HEK293 (cell line): ENCODE data around the gene RBFOX1.

Source experiments
- CTCF ChIA-PET: fragments of 350-600 bp; formaldehyde crosslinking; extraction: SDS; loops from one replicate; lab custom pipeline; 2021; ENCODE audit warnings: antibody characterized with exemption; lab: Yijun Ruan, JAX
- POLR2A ChIA-PET: fragments of 300-600 bp; formaldehyde crosslinking; extraction: SDS; loops from one replicate; lab custom pipeline; 2020; ENCODE audit warnings: antibody characterized with exemption, inconsistent platforms; lab: Yijun Ruan, JAX
- H3K27ac ChIP-seq: fragments of 200-500 bp; sonication (Bioruptor generic); 2 replicates; pipeline ENCODE4 v1.5.1; 2014; ENCODE audit warnings: low read depth, low read length, control low read depth, inconsistent platforms; ENCODE audit errors: extremely low read depth
- H3K36me3 ChIP-seq, 2 experiments: fragments of 200-500 bp in 1 of 2; sonication (Bioruptor generic) in 1 of 2; 1 replicate in 1 of 2; 2 replicates in 1 of 2; pipeline ENCODE4 v1.5.1; 2014 to 2017; ENCODE audit warnings: inconsistent platforms in 2 of 2, low read length in 2 of 2; ENCODE audit not compliant: control insufficient read depth in 2 of 2, insufficient read depth in 1 of 2
- H3K4me1 ChIP-seq: fragments of 200-500 bp; sonication (Bioruptor generic); 2 replicates; pipeline ENCODE4 v1.5.1; 2014; ENCODE audit warnings: mild to moderate bottlenecking, low read length, inconsistent platforms; ENCODE audit not compliant: control insufficient read depth, insufficient read depth
- H3K4me3 ChIP-seq: 2 replicates; pipeline ENCODE4 v1.5.1; 2011; ENCODE audit warnings: low read depth, mild to moderate bottlenecking, control low read depth, low read length, moderate library complexity
- H3K9me3 ChIP-seq: fragments of 200-500 bp; sonication (Bioruptor generic); 2 replicates; pipeline ENCODE4 v1.5.1; 2014; ENCODE audit warnings: low read depth, low read length, inconsistent platforms; ENCODE audit not compliant: control insufficient read depth, insufficient read depth
- GLI4 ChIP-seq: fragments of 450-650 bp; formaldehyde crosslinking; IDR thresholded peaks from 2 replicates; pipeline ENCODE4 v1.5.1; 2016; ENCODE audit warnings: missing biosample characterization, missing genetic modification characterization
- HOXD13 ChIP-seq: sonication (generic); formaldehyde crosslinking; IDR thresholded peaks from 2 replicates; pipeline ENCODE4 v1.8.0; 2022; ENCODE audit warnings: missing genetic modification reagents, borderline replicate concordance
- IKZF3 ChIP-seq: fragments of 450-650 bp; IDR thresholded peaks from 2 replicates; pipeline ENCODE4 v1.5.0; 2018; ENCODE audit warnings: missing biosample characterization, mild to moderate bottlenecking, missing genetic modification characterization, moderate library complexity
- MZF1 ChIP-seq: fragments of 450-650 bp; formaldehyde crosslinking; IDR thresholded peaks from 2 replicates; pipeline ENCODE4 v1.5.1; 2017; ENCODE audit warnings: missing biosample characterization, missing genetic modification characterization, borderline replicate concordance
- PRDM1 ChIP-seq: fragments of 450-650 bp; formaldehyde crosslinking; IDR thresholded peaks from 2 replicates; pipeline ENCODE4; 2016; ENCODE audit warnings: missing biosample characterization, missing genetic modification characterization
- SP3 ChIP-seq: fragments of 450-650 bp; formaldehyde crosslinking; IDR thresholded peaks from 2 replicates; pipeline ENCODE4 v1.5.1; 2016; ENCODE audit warnings: missing biosample characterization, missing genetic modification characterization
- TRIM28 ChIP-seq: IDR thresholded peaks from 2 replicates; pipeline ENCODE4 v1.6.1; 2011; ENCODE audit warnings: low read length, control low read depth, borderline replicate concordance
- WT1 ChIP-seq: fragments of 450-650 bp; formaldehyde crosslinking; IDR thresholded peaks from 2 replicates; pipeline ENCODE4 v1.5.1; 2016; ENCODE audit warnings: missing biosample characterization, missing genetic modification characterization
- ZBTB7A ChIP-seq: fragments of 450-650 bp; formaldehyde crosslinking; IDR thresholded peaks from 2 replicates; pipeline ENCODE4 v1.5.1; 2016; ENCODE audit warnings: low read depth, missing biosample characterization, missing genetic modification characterization
- ZNF10 ChIP-seq: fragments of 450-650 bp; formaldehyde crosslinking; IDR thresholded peaks from 2 replicates; pipeline ENCODE4 v1.5.1; 2017; ENCODE audit warnings: missing biosample characterization, missing genetic modification characterization
- ZNF112 ChIP-seq: fragments of 450-650 bp; formaldehyde crosslinking; IDR thresholded peaks from 2 replicates; pipeline ENCODE4 v1.5.0; 2017; ENCODE audit warnings: missing biosample characterization, missing genetic modification characterization
- ZNF138 ChIP-seq: fragments of 450-650 bp; formaldehyde crosslinking; IDR thresholded peaks from 2 replicates; pipeline ENCODE4 v1.5.1; 2016; ENCODE audit warnings: missing biosample characterization, missing genetic modification characterization, borderline replicate concordance
- ZNF146 ChIP-seq: fragments of 450-650 bp; formaldehyde crosslinking; IDR thresholded peaks from 2 replicates; pipeline ENCODE4 v1.5.1; 2016; ENCODE audit warnings: missing biosample characterization, missing genetic modification characterization
- ZNF221 ChIP-seq: fragments of 450-650 bp; formaldehyde crosslinking; IDR thresholded peaks from 2 replicates; pipeline ENCODE4 v1.5.1; 2017; ENCODE audit warnings: missing biosample characterization, missing genetic modification characterization, borderline replicate concordance
- ZNF248 ChIP-seq: fragments of 450-650 bp; formaldehyde crosslinking; IDR thresholded peaks from 2 replicates; pipeline ENCODE4 v1.5.1; 2017; ENCODE audit warnings: missing biosample characterization, missing genetic modification characterization
- ZNF292 ChIP-seq: fragments of 450-650 bp; formaldehyde crosslinking; IDR thresholded peaks from 2 replicates; pipeline ENCODE4 v1.5.1; 2016; ENCODE audit warnings: low read depth, missing biosample characterization, missing genetic modification characterization, borderline replicate concordance
- ZNF366 ChIP-seq: fragments of 450-650 bp; formaldehyde crosslinking; conservative IDR thresholded peaks from 2 replicates; pipeline ENCODE4 v1.5.1; 2016; ENCODE audit warnings: missing biosample characterization, missing genetic modification characterization
- ZNF404 ChIP-seq: fragments of 450-650 bp; formaldehyde crosslinking; IDR thresholded peaks from 2 replicates; pipeline ENCODE4 v1.5.1; 2017; ENCODE audit warnings: missing biosample characterization, missing genetic modification characterization
- ZNF416 ChIP-seq: fragments of 450-650 bp; formaldehyde crosslinking; IDR thresholded peaks from 2 replicates; pipeline ENCODE4 v1.5.1; 2016; ENCODE audit warnings: missing biosample characterization, missing genetic modification characterization
- ZNF530 ChIP-seq: fragments of 450-650 bp; formaldehyde crosslinking; IDR thresholded peaks from 2 replicates; pipeline ENCODE4 v1.5.1; 2016; ENCODE audit warnings: low read depth, missing biosample characterization, missing genetic modification characterization
- ZNF621 ChIP-seq: fragments of 450-650 bp; formaldehyde crosslinking; IDR thresholded peaks from 2 replicates; pipeline ENCODE4 v1.5.1; 2017; ENCODE audit warnings: missing biosample characterization, missing genetic modification characterization
- ZNF623 ChIP-seq: fragments of 450-650 bp; formaldehyde crosslinking; IDR thresholded peaks from 2 replicates; pipeline ENCODE4 v1.5.1; 2016; ENCODE audit warnings: missing biosample characterization, missing genetic modification characterization
- ZNF791 ChIP-seq: fragments of 450-650 bp; formaldehyde crosslinking; IDR thresholded peaks from 2 replicates; pipeline ENCODE4 v1.5.1; 2016; ENCODE audit warnings: missing biosample characterization, missing genetic modification characterization
- TF ChIP-seq, protein P1 (sequence below): fragments of 450-650 bp; formaldehyde crosslinking; IDR thresholded peaks from 2 replicates; pipeline ENCODE4 v1.5.1; 2016; ENCODE audit warnings: missing biosample characterization, missing genetic modification characterization, borderline replicate concordance
- TF ChIP-seq, protein P2 (sequence below): fragments of 450-650 bp; formaldehyde crosslinking; IDR thresholded peaks from 2 replicates; pipeline ENCODE4 v1.5.1; 2017; ENCODE audit warnings: missing biosample characterization, missing genetic modification characterization
- TF ChIP-seq, protein P3 (sequence below): fragments of 450-650 bp; formaldehyde crosslinking; IDR thresholded peaks from 2 replicates; pipeline ENCODE4 v1.5.1; 2016; ENCODE audit warnings: missing biosample characterization, missing genetic modification characterization

Gene RBFOX1

DNA sequence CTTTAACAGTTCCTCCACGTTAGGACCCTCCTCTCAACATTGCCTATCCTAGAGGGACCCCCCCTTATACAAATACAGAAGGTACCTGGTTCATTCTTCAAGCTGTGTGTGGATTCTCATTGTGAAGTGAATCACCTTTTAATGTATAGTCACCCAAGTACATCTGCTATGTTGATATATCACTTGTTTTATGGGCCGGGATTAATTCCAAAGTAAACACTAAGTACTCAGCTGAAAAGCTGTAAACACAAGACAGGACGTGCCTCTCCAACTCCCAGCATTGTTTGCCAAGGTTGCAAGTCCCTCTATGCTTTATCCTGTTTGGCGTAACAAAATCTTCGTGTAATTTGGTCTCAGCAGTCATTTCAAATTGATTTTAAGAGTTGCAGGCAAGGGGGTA is 123.6 kb downstream of the RBFOX1 start:
- CTCF ChIA-PET, result no interaction called here

DNA sequence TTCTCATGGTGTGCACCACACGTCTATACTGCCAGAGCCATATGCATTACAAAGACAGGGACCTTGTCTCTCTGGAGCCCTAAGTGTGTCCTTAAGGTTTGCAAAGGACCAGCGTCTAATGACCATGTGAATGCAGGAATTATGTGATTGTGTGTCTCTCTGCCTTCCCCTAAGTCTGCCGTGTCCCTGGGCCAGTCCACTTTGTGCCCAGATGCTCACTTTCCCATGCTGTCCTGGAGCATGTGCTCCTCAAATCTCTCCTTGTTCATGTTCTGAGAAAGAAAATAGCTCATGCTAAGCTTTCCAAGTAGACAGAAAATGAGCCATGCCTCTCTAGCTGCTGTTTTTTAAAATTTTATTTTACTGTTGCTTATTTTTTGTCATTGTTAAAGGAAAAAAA is 125.5 kb downstream of the RBFOX1 start:
- POLR2A ChIA-PET, result no interaction called here
- H3K4me1 ChIP-seq, result no peaks in the 10 kb centered on the region
- H3K9me3 ChIP-seq, result no peaks in the 10 kb centered on the region
- no peak overlapping the region for H3K27ac ChIP-seq
- CTCF ChIA-PET, result no interaction called here
- TF ChIP-seq ZNF791, result no peak
- TF ChIP-seq ZNF292 (tag by site-specific recombination), result no peak
- TF ChIP-seq ZNF10, result no peak
- no peak for TF ChIP-seq ZNF248 (tag by site-specific recombination)
- no peak for TF ChIP-seq WT1 (tag by site-specific recombination)
- TF ChIP-seq, protein P1, sequence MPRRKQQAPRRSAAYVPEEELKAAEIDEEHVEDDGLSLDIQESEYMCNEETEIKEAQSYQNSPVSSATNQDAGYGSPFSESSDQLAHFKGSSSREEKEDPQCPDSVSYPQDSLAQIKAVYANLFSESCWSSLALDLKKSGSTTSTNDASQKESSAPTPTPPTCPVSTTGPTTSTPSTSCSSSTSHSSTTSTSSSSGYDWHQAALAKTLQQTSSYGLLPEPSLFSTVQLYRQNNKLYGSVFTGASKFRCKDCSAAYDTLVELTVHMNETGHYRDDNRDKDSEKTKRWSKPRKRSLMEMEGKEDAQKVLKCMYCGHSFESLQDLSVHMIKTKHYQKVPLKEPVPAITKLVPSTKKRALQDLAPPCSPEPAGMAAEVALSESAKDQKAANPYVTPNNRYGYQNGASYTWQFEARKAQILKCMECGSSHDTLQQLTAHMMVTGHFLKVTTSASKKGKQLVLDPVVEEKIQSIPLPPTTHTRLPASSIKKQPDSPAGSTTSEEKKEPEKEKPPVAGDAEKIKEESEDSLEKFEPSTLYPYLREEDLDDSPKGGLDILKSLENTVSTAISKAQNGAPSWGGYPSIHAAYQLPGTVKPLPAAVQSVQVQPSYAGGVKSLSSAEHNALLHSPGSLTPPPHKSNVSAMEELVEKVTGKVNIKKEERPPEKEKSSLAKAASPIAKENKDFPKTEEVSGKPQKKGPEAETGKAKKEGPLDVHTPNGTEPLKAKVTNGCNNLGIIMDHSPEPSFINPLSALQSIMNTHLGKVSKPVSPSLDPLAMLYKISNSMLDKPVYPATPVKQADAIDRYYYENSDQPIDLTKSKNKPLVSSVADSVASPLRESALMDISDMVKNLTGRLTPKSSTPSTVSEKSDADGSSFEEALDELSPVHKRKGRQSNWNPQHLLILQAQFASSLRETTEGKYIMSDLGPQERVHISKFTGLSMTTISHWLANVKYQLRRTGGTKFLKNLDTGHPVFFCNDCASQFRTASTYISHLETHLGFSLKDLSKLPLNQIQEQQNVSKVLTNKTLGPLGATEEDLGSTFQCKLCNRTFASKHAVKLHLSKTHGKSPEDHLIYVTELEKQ, result no peak
- TF ChIP-seq ZNF146 (tag by site-specific recombination), result no peak
- TF ChIP-seq ZBTB7A (tag by site-specific recombination), result no peak
- TF ChIP-seq ZNF366 (tag by site-specific recombination), result no peak
- TF ChIP-seq HOXD13 (CRISPR knock-in tag), result no peak
- no peak for TF ChIP-seq ZNF416 (tag by site-specific recombination)
- H3K36me3 ChIP-seq, result no peaks in the 10 kb centered on the region
- no peak overlapping the region for H3K4me3 ChIP-seq

More for the DNA sequence above, 123.6 kb downstream of the RBFOX1 start:
- TF ChIP-seq TRIM28 (no peak), ZNF404 (tag by site-specific recombination) (no peak), ZNF621 (tag by site-specific recombination) (no peak), ZNF112 (tag by site-specific recombination) (no peak), GLI4 (no peak), ZNF530 (no peak), SP3 (no peak), MZF1 (tag by site-specific recombination) (no peak), IKZF3 (tag by site-specific recombination) (no peak), ZNF221 (tag by site-specific recombination) (no peak), ZNF138 (tag by site-specific recombination) (no peak), ZNF623 (no peak), PRDM1 (tag by site-specific recombination) (no peak)
- TF ChIP-seq, protein P2, sequence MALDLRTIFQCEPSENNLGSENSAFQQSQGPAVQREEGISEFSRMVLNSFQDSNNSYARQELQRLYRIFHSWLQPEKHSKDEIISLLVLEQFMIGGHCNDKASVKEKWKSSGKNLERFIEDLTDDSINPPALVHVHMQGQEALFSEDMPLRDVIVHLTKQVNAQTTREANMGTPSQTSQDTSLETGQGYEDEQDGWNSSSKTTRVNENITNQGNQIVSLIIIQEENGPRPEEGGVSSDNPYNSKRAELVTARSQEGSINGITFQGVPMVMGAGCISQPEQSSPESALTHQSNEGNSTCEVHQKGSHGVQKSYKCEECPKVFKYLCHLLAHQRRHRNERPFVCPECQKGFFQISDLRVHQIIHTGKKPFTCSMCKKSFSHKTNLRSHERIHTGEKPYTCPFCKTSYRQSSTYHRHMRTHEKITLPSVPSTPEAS (tag by site-specific recombination), result no peak
- TF ChIP-seq, protein P3, sequence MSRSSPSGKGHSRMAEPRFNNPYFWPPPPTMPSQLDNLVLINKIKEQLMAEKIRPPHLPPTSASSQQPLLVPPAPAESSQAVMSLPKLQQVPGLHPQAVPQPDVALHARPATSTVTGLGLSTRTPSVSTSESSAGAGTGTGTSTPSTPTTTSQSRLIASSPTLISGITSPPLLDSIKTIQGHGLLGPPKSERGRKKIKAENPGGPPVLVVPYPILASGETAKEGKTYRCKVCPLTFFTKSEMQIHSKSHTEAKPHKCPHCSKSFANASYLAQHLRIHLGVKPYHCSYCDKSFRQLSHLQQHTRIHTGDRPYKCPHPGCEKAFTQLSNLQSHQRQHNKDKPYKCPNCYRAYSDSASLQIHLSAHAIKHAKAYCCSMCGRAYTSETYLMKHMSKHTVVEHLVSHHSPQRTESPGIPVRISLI (tag by site-specific recombination), result no peak
- TF ChIP-seq, all 188 proteins: peak for 0
- H3K4me3 ChIP-seq, result no peak overlapping the region
- POLR2A ChIA-PET, result no interaction called here
- no peaks in the 10 kb centered on the region for H3K9me3 ChIP-seq
- no peaks in the 10 kb centered on the region for H3K36me3 ChIP-seq
- no peak overlapping the region for H3K27ac ChIP-seq
- H3K4me1 ChIP-seq, result no peaks in the 10 kb centered on the region
